ENCODE measurements around the gene DNAJC27. TPM values are rescaled to one million over a fixed set of nuclear protein-coding genes. Genes with fewer than 3 reads are reported as not detected.

The DNAJC27 gene
- total RNA-seq, 1 experiment from 2014 or later = 5.1 TPM

DNA sequence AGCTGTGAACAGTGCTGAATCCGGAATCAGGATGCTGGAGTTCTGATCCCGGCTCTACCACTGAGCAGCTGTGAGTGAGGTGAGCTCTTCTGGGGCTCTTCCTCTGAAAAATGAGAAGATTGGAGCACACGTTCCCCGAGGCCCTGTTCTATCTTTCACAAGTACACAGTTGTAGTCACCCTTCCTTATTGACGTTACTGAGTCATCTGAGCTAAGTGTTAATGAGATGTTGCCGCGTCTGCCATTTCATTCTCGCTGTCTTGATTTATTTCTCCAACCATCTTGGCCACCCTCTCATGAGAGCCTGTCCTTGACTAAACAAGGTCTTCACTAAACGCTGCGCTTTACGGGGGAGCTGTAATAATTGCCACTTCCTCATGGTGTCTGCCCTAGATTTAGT, 38.2 kb upstream of the DNAJC27 start:
- H3K4me1 Mint-ChIP-seq = no peaks in the 10 kb centered on the region
- H2BK12ac ChIP-seq (ENCODE audit: insufficient read length, low read depth, low read length) = no peak overlapping the region
- H4K20me1 ChIP-seq (ENCODE audit: control insufficient read depth, insufficient read depth, insufficient read length) = no peaks in the 10 kb centered on the region
- H2BK15ac ChIP-seq (ENCODE audit: low read depth, low read length) = no peak overlapping the region
- no peaks in the 10 kb centered on the region for H3K9me3 Mint-ChIP-seq
- no peaks in the 10 kb centered on the region for H3K79me1 ChIP-seq (ENCODE audit: insufficient read depth, low read depth, low read length, poor library complexity, severe bottlenecking)
- H4K91ac ChIP-seq (ENCODE audit: insufficient read length, low read depth, low read length) = no peak overlapping the region
- no peak overlapping the region for H3K23ac ChIP-seq (ENCODE audit: insufficient read length, low read depth, low read length)
- no peaks in the 10 kb centered on the region for H3K9me3 ChIP-seq (ENCODE audit: control insufficient read depth, low read depth, low read length)
- no peak overlapping the region for H3K27ac Mint-ChIP-seq
- H3K4me2 ChIP-seq (ENCODE audit: insufficient read depth, insufficient read length, low read length) = no peak overlapping the region
- no peaks in the 10 kb centered on the region for H3K79me2 ChIP-seq (ENCODE audit: insufficient read depth, low read length)
- no peaks in the 10 kb centered on the region; the same call in 1 of the 2 replicates for H3K27me3 Mint-ChIP-seq (ENCODE audit: low read depth)
- no peak for DNase-seq
- H3K9ac ChIP-seq (ENCODE audit: extremely low read depth, insufficient read length, low read length) = no peak overlapping the region
- H3K56ac ChIP-seq (ENCODE audit: insufficient read length, low read depth, low read length) = no peak overlapping the region
- H2AFZ ChIP-seq (ENCODE audit: low read length) = no peak overlapping the region
- no peak overlapping the region for H4K5ac ChIP-seq (ENCODE audit: insufficient read length, low read depth, low read length)
- no peak overlapping the region for H2BK120ac ChIP-seq (ENCODE audit: low read depth, low read length, poor library complexity, severe bottlenecking)
- H3K18ac ChIP-seq (ENCODE audit: insufficient read length, low read depth, low read length) = no peak overlapping the region
- H3K27me3 ChIP-seq (ENCODE audit: insufficient read depth, low read length) = no peaks in the 10 kb centered on the region
- H3K14ac ChIP-seq (ENCODE audit: insufficient read depth, low read length) = no peak overlapping the region
- no peak for TF ChIP-seq CTCF (conservative IDR thresholded peaks at IDR 0.05)
- H2AK5ac ChIP-seq (ENCODE audit: insufficient read length, low read length) = no peak overlapping the region
- H3K23me2 ChIP-seq (ENCODE audit: insufficient read length, low read depth, low read length, poor library complexity, severe bottlenecking) = no peaks in the 10 kb centered on the region
- H2BK5ac ChIP-seq (ENCODE audit: insufficient read length, low read length) = no peak overlapping the region
- H4K8ac ChIP-seq (replicated peaks; ENCODE audit: insufficient read length, low read depth, low read length) = no peak overlapping the region
- H3K4me1 ChIP-seq (ENCODE audit: insufficient read depth, low read length) = no peaks in the 10 kb centered on the region
- no peak overlapping the region for H2BK20ac ChIP-seq (ENCODE audit: low read depth, low read length, poor library complexity, severe bottlenecking)
- no CpG with 5 or more reads among the region's 11 CpGs for whole genome bisulfite sequencing (ENCODE audit: extremely low coverage, insufficient read length, low lambda C conversion rate)
- H3T11ph ChIP-seq (ENCODE audit: low read length) = no peak overlapping the region
- no peak overlapping the region for H3K4me3 Mint-ChIP-seq
- no peaks in the 10 kb centered on the region for H3K36me3 Mint-ChIP-seq (ENCODE audit: insufficient read depth in 1 of 3, low read depth in 3 of 3)
- H3K4ac ChIP-seq (ENCODE audit: low read depth, low read length) = no peak overlapping the region
- no peak overlapping the region for H3K27ac ChIP-seq (ENCODE audit: insufficient read length, low read depth, low read length)

Measured in H9 (cell line).